Mesendoderm (in vitro differentiated cells): ENCODE measurements around the gene RCBTB1.

Experiments used
- DNase-seq: peaks from one replicate; pipeline ENCODE4 v3.0.0; 2013
- H2AK5ac ChIP-seq: 2 replicates; pipeline ENCODE4 v1.6.1; 2013; ENCODE audit warnings: low read length, inconsistent platforms
- H2BK120ac ChIP-seq: 2 replicates; pipeline ENCODE4 v1.6.1; 2013; ENCODE audit warnings: low read depth, mild to moderate bottlenecking, low read length, moderate library complexity, mixed read lengths
- H2BK15ac ChIP-seq: replicated peaks from 2 replicates; pipeline ENCODE4 v1.6.1; 2013; ENCODE audit warnings: low read depth, mild to moderate bottlenecking, moderate library complexity
- H2BK5ac ChIP-seq: 2 replicates; pipeline ENCODE4 v1.6.1; 2013; ENCODE audit warnings: low read length, inconsistent platforms
- H3K18ac ChIP-seq: 2 replicates; pipeline ENCODE4 v1.6.1; 2013; ENCODE audit warnings: mild to moderate bottlenecking, low read length, mixed read lengths
- H3K23ac ChIP-seq: one replicate; pipeline ENCODE4 v1.6.1; 2013; ENCODE audit warnings: low read length
- H3K27ac ChIP-seq: 2 replicates; pipeline ENCODE4 v1.5.1; 2013; ENCODE audit warnings: low read depth, mild to moderate bottlenecking, inconsistent platforms, low read length, moderate library complexity
- H3K27me3 ChIP-seq: 2 replicates; pipeline ENCODE4 v1.6.1; 2013; ENCODE audit warnings: low read length, control low read depth, mild to moderate bottlenecking, inconsistent platforms; ENCODE audit not compliant: insufficient read depth, poor library complexity
- H3K36me3 ChIP-seq: 2 replicates; pipeline ENCODE4 v1.6.1; 2013; ENCODE audit warnings: low read length, inconsistent platforms; ENCODE audit not compliant: control insufficient read depth, insufficient read depth
- H3K4ac ChIP-seq: one replicate; pipeline ENCODE4 v1.6.1; 2013; ENCODE audit warnings: low read depth, mild to moderate bottlenecking, low read length, moderate library complexity
- H3K4me1 ChIP-seq: 2 replicates; pipeline ENCODE4 v1.6.1; 2013; ENCODE audit warnings: low read depth, low read length, inconsistent platforms; ENCODE audit not compliant: control insufficient read depth
- H3K4me2 ChIP-seq: 2 replicates; pipeline ENCODE4 v1.6.1; 2013; ENCODE audit warnings: low read length
- H3K4me3 ChIP-seq: 2 replicates; pipeline ENCODE4 v1.5.1; 2013; ENCODE audit warnings: mild to moderate bottlenecking, low read length
- H3K56ac ChIP-seq: one replicate; pipeline ENCODE4 v1.6.1; 2013; ENCODE audit warnings: low read length
- H3K79me1 ChIP-seq: 2 replicates; pipeline ENCODE4 v1.6.1; 2013; ENCODE audit warnings: low read length, inconsistent platforms
- H3K79me2 ChIP-seq: 2 replicates; pipeline ENCODE4 v1.6.1; 2013; ENCODE audit warnings: mild to moderate bottlenecking, low read length; ENCODE audit not compliant: control insufficient read depth, insufficient read depth
- H3K9ac ChIP-seq: 2 replicates; pipeline ENCODE4 v1.6.1; 2013; ENCODE audit warnings: low read length, inconsistent platforms
- H4K5ac ChIP-seq: one replicate; pipeline ENCODE4 v1.6.1; 2013; ENCODE audit warnings: low read length
- H4K8ac ChIP-seq: one replicate; pipeline ENCODE4 v1.6.1; 2013; ENCODE audit warnings: low read depth, mild to moderate bottlenecking, control low read depth, low read length, moderate library complexity
- WGBS: extraction: QIAGEN DNeasy Blood & Tissue Kit; methylation state at CpG from one replicate; pipeline ENCODE4 v1.1.7; 2013; ENCODE audit warnings: low lambda C conversion rate, missing lambda C conversion rate; ENCODE audit not compliant: insufficient coverage; ENCODE audit errors: extremely low coverage; 5-methylcytosine and 5-hydroxymethylcytosine counted together

The RCBTB1 gene

GRCh38 chr13:49587311-49587847 lies 2.0 kb upstream of the RCBTB1 start:
- no peaks in the 10 kb centered on the region for H3K79me1 ChIP-seq
- H3K4me3 ChIP-seq = no peak overlapping the region
- no peak overlapping the region for H2BK120ac ChIP-seq
- no peak overlapping the region for H2BK5ac ChIP-seq
- no peak overlapping the region for H3K4me2 ChIP-seq
- no peak overlapping the region for H3K27ac ChIP-seq
- no peak overlapping the region for H4K8ac ChIP-seq
- WGBS = no CpG with 5 or more reads among the region's 2 CpGs
- DNase-seq = no peak
- H3K36me3 ChIP-seq = no peaks in the 10 kb centered on the region
- H3K56ac ChIP-seq = no peak overlapping the region
- H4K5ac ChIP-seq = no peak overlapping the region
- H3K9ac ChIP-seq = no peak overlapping the region
- no peak overlapping the region for H2AK5ac ChIP-seq
- H3K4me1 ChIP-seq = no peaks in the 10 kb centered on the region
- no peaks in the 10 kb centered on the region for H3K27me3 ChIP-seq
- no peak overlapping the region for H3K18ac ChIP-seq
- H3K4ac ChIP-seq = no peak overlapping the region
- H2BK15ac ChIP-seq = no peak overlapping the region
- H3K79me2 ChIP-seq = no peaks in the 10 kb centered on the region
- no peak overlapping the region for H3K23ac ChIP-seq

GRCh38 chr13:49586717-49587116 lies 1.4 kb upstream of the RCBTB1 start:
- no peaks in the 10 kb centered on the region for H3K79me2 ChIP-seq
- DNase-seq = no peak
- no peak overlapping the region for H3K18ac ChIP-seq
- H2BK120ac ChIP-seq = no peak overlapping the region
- no peak overlapping the region for H3K4me3 ChIP-seq
- H2BK15ac ChIP-seq = no peak overlapping the region
- H3K36me3 ChIP-seq = no peaks in the 10 kb centered on the region
- WGBS = no CpG with 5 or more reads among the region's 3 CpGs
- no peak overlapping the region for H2AK5ac ChIP-seq
- no peak overlapping the region for H3K56ac ChIP-seq
- no peak overlapping the region for H3K4me2 ChIP-seq
- no peak overlapping the region for H3K4ac ChIP-seq
- H2BK5ac ChIP-seq = no peak overlapping the region
- no peak overlapping the region for H4K5ac ChIP-seq
- no peak overlapping the region for H3K27ac ChIP-seq
- no peak overlapping the region for H3K9ac ChIP-seq
- no peaks in the 10 kb centered on the region for H3K4me1 ChIP-seq
- no peaks in the 10 kb centered on the region for H3K79me1 ChIP-seq
- no peaks in the 10 kb centered on the region for H3K27me3 ChIP-seq
- H4K8ac ChIP-seq = no peak overlapping the region
- no peak overlapping the region for H3K23ac ChIP-seq

- H2BK5ac ChIP-seq = no peak overlapping the region
- no peak overlapping the region for H2BK120ac ChIP-seq
- H2AK5ac ChIP-seq = no peak overlapping the region
- H3K27me3 ChIP-seq = no peaks in the 10 kb centered on the region
- peaks cover 3% of the 10 kb centered on the region for H3K79me1 ChIP-seq
- no peaks in the 10 kb centered on the region for H3K4me1 ChIP-seq
- H3K27ac ChIP-seq = peak overlapping the region; percentile 46
- no peak overlapping the region for H3K23ac ChIP-seq
- WGBS = no CpG with 5 or more reads among the region's 16 CpGs
- peak; percentile 47 for DNase-seq
- H4K8ac ChIP-seq = no peak overlapping the region
- no peak overlapping the region for H2BK15ac ChIP-seq
- H3K4me3 ChIP-seq = peak overlapping the region; percentile 90
- H4K5ac ChIP-seq = no peak overlapping the region
- peak overlapping the region; percentile 59 for H3K4me2 ChIP-seq
- H3K4ac ChIP-seq = no peak overlapping the region
- H3K79me2 ChIP-seq = no peaks in the 10 kb centered on the region
- no peak overlapping the region for H3K18ac ChIP-seq
- H3K9ac ChIP-seq = peak overlapping the region; percentile 93
- no peaks in the 10 kb centered on the region for H3K36me3 ChIP-seq
- peak overlapping the region; percentile 96 for H3K56ac ChIP-seq
Measured at GRCh38 chr13:49584771-49585182, 581 bp downstream of the RCBTB1 start.

- Histone ChIP-seq H4K8ac (no peak overlapping the region), H3K27me3 (no peaks in the 10 kb centered on the region), H2BK15ac (no peak overlapping the region), H3K79me1 (peaks cover 3% of the 10 kb centered on the region), H3K36me3 (no peaks in the 10 kb centered on the region), H3K4me3 (no peak overlapping the region), H2BK5ac (no peak overlapping the region), H3K4me1 (no peaks in the 10 kb centered on the region), H3K4ac (no peak overlapping the region), H3K79me2 (no peaks in the 10 kb centered on the region), H4K5ac (no peak overlapping the region), H3K9ac (no peak overlapping the region), H2BK120ac (no peak overlapping the region), H3K4me2 (no peak overlapping the region), H2AK5ac (no peak overlapping the region), H3K18ac (no peak overlapping the region), H3K56ac (no peak overlapping the region), H3K23ac (no peak overlapping the region), H3K27ac (no peak overlapping the region)
- no peak for DNase-seq
- WGBS = no CpG with 5 or more reads among the region's 5 CpGs
Measured at GRCh38 chr13:49580980-49581680, 4.2 kb downstream of the RCBTB1 start.

- Histone ChIP-seq H3K4me3 (no peak overlapping the region), H3K36me3 (no peaks in the 10 kb centered on the region), H3K56ac (no peak overlapping the region), H3K9ac (no peak overlapping the region), H2BK5ac (no peak overlapping the region), H3K18ac (no peak overlapping the region), H2BK120ac (no peak overlapping the region), H2AK5ac (no peak overlapping the region), H4K5ac (no peak overlapping the region), H2BK15ac (no peak overlapping the region), H3K23ac (no peak overlapping the region), H3K27ac (no peak overlapping the region), H3K79me1 (peaks cover 3% of the 10 kb centered on the region), H3K4ac (no peak overlapping the region), H3K27me3 (no peaks in the 10 kb centered on the region), H3K4me1 (no peaks in the 10 kb centered on the region), H3K4me2 (no peak overlapping the region), H3K79me2 (no peaks in the 10 kb centered on the region), H4K8ac (no peak overlapping the region)
- WGBS = no CpG with 5 or more reads among the region's 3 CpGs
- DNase-seq = no peak
Measured at GRCh38 chr13:49579501-49579900, 5.9 kb downstream of the RCBTB1 start.
